H1 (cell line): Measurements from ENCODE around the gene PRXL2A. TPM values are rescaled to one million over a fixed set of nuclear protein-coding genes. Genes with fewer than 3 reads are reported as not detected.

Experiments
- polyA plus RNA-seq, 7 experiments: library from polyadenylated mRNA; depleted of rRNA in 3 of 7; stranded (reverse) in 5 of 7; unstranded in 2 of 7; fragments of >200 nt in 5 of 7; fragments of 200-250 nt in 2 of 7; gene quantifications; 1 replicate in 5 of 7; 2 replicates in 1 of 7; 4 replicates in 1 of 7; pipeline versions ENCODE4 v1.2.1 to v1.2.3, GENCODE V29; 2011 to 2013; ENCODE audit warnings: missing spikeins in 2 of 7, mixed read lengths in 2 of 7
- total RNA-seq: library from RNA; stranded (reverse); fragmentation: NEBNext Ultra II Directional; extraction: Animal tissue kit (Norgen Biotek cat#: 25700); gene quantifications from 2 replicates; pipeline ENCODE4 v1.2.1, GENCODE V29; 2021
- TF ChIP-seq, protein P1 (sequence below): IDR thresholded peaks from 2 replicates; pipeline ENCODE4 v1.6.1; 2012; ENCODE audit warnings: inconsistent platforms

PRXL2A gene
- total and polyA plus RNA-seq, 2 of the 8 experiments (the other 6 are each of a cell fraction or from before 2014, with no cell fraction given), result 13.4 to 58.3 TPM

DNA sequence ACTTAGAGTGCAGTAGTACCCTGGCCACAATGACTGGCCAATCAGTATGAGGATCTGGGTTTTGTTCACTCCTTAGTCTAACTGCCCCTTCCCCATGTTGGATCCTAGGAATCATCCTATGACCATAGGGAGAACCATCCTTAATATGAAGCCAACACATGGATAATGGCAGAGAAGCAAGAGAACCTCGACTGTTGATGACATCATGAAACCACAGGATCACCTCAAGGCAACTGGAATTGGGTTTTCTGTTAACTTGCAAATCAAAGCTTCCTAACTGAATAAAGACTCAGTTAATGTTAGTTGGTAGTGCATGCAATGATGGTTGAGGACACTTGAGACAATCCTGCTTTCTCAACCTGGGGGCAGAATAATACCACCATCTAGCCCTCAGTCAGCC, 3.3 kb upstream of the PRXL2A start (continued):
- TF ChIP-seq, protein P1, sequence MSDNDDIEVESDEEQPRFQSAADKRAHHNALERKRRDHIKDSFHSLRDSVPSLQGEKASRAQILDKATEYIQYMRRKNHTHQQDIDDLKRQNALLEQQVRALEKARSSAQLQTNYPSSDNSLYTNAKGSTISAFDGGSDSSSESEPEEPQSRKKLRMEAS, result no peak
